MM.1S (cell line): ENCODE data around the gene RGS7.

ENCODE experiments used
- DNase-seq: peaks from one replicate; pipeline ENCODE4 v3.0.0-alpha.2; 2015
- H2AFZ ChIP-seq: fragments of 300-600 bp; sonication (generic); 2 replicates; pipeline ENCODE4 v1.6.0; 2016; ENCODE audit warnings: antibody characterized with exemption, low read length
- H3F3A ChIP-seq: fragments of 300-600 bp; sonication (generic); 2 replicates; pipeline ENCODE4 v1.6.1; 2016; ENCODE audit warnings: mild to moderate bottlenecking, antibody characterized with exemption, low read length, moderate library complexity, mixed read lengths; ENCODE audit not compliant: insufficient read depth
- H3K27ac ChIP-seq: fragments of 300-600 bp; sonication (generic); 2 replicates; pipeline ENCODE4 v1.5.1; 2016; ENCODE audit warnings: mild to moderate bottlenecking, low read length
- H3K27me3 ChIP-seq: fragments of 300-600 bp; sonication (generic); replicated peaks from 2 replicates; pipeline ENCODE4 v1.6.0; 2016; ENCODE audit warnings: low read length; ENCODE audit not compliant: insufficient read depth
- H3K36me3 ChIP-seq: fragments of 300-600 bp; sonication (generic); replicated peaks from 2 replicates; pipeline ENCODE4 v1.6.1; 2016; ENCODE audit warnings: mild to moderate bottlenecking, low read length, mixed read lengths; ENCODE audit not compliant: insufficient read depth
- H3K4me1 ChIP-seq: fragments of 300-600 bp; sonication (generic); 2 replicates; pipeline ENCODE4 v1.6.1; 2016; ENCODE audit warnings: low read length, mixed read lengths
- H3K4me2 ChIP-seq: fragments of 300-600 bp; sonication (generic); 2 replicates; pipeline ENCODE4 v1.6.0; 2016; ENCODE audit warnings: low read depth, low read length
- H3K4me3 ChIP-seq: fragments of 300-600 bp; sonication (generic); 2 replicates; pipeline ENCODE4 v1.5.1; 2016; ENCODE audit warnings: low read length, mixed read lengths
- H3K79me2 ChIP-seq: fragments of 300-600 bp; sonication (generic); 2 replicates; pipeline ENCODE4 v1.6.1; 2016; ENCODE audit warnings: mixed run types, low read length, mixed read lengths
- H3K9ac ChIP-seq: fragments of 300-600 bp; sonication (generic); 2 replicates; pipeline ENCODE4 v1.6.1; 2016; ENCODE audit warnings: low read length, mixed read lengths
- H3K9me2 ChIP-seq: fragments of 300-600 bp; sonication (generic); replicated peaks from 2 replicates; pipeline ENCODE4 v1.6.1; 2016; ENCODE audit warnings: mild to moderate bottlenecking, low read length, mixed read lengths; ENCODE audit not compliant: insufficient read depth
- H3K9me3 ChIP-seq: fragments of 300-600 bp; sonication (generic); replicated peaks from 2 replicates; pipeline ENCODE4 v1.6.1; 2016; ENCODE audit warnings: mild to moderate bottlenecking, low read length, mixed read lengths; ENCODE audit not compliant: insufficient read depth
- H4K20me1 ChIP-seq: fragments of 300-600 bp; sonication (generic); 2 replicates; pipeline ENCODE4 v1.6.1; 2016; ENCODE audit warnings: mild to moderate bottlenecking, low read length, moderate library complexity, mixed read lengths; ENCODE audit not compliant: insufficient read depth
- EZH2 ChIP-seq: fragments of 300-600 bp; sonication (generic); optimal IDR thresholded peaks from 2 replicates; pipeline ENCODE3; 2017; ENCODE audit warnings: low read depth, mild to moderate bottlenecking, antibody characterized with exemption, low read length, mixed read lengths
- EZH2phosphoT487 ChIP-seq: fragments of 300-600 bp; sonication (generic); IDR thresholded peaks from 2 replicates; pipeline ENCODE4 v1.6.1; 2018; ENCODE audit warnings: antibody characterized with exemption, low read length
- TF ChIP-seq, protein P1 (sequence below): fragments of 300-600 bp; sonication (generic); IDR thresholded peaks from 2 replicates; pipeline ENCODE4 v1.5.1; 2016; ENCODE audit warnings: antibody characterized with exemption, low read length, mixed read lengths

The RGS7 gene

GRCh38 chr1:240801442-240801841 lies 555.6 kb downstream of the RGS7 start:
- Histone ChIP-seq H3K4me1 (no peaks in the 10 kb centered on the region), H3K9me2 (no peaks in the 10 kb centered on the region), H2AFZ (no peak overlapping the region), H3K9ac (no peak overlapping the region), H3K36me3 (no peaks in the 10 kb centered on the region), H3K9me3 (no peaks in the 10 kb centered on the region), H3K4me2 (no peak overlapping the region), H3K79me2 (no peaks in the 10 kb centered on the region), H3F3A (no peaks in the 10 kb centered on the region), H3K27me3 (no peaks in the 10 kb centered on the region), H4K20me1 (no peaks in the 10 kb centered on the region), H3K27ac (no peak overlapping the region), H3K4me3 (no peak overlapping the region)
- no peak for DNase-seq
- TF ChIP-seq, protein P1, sequence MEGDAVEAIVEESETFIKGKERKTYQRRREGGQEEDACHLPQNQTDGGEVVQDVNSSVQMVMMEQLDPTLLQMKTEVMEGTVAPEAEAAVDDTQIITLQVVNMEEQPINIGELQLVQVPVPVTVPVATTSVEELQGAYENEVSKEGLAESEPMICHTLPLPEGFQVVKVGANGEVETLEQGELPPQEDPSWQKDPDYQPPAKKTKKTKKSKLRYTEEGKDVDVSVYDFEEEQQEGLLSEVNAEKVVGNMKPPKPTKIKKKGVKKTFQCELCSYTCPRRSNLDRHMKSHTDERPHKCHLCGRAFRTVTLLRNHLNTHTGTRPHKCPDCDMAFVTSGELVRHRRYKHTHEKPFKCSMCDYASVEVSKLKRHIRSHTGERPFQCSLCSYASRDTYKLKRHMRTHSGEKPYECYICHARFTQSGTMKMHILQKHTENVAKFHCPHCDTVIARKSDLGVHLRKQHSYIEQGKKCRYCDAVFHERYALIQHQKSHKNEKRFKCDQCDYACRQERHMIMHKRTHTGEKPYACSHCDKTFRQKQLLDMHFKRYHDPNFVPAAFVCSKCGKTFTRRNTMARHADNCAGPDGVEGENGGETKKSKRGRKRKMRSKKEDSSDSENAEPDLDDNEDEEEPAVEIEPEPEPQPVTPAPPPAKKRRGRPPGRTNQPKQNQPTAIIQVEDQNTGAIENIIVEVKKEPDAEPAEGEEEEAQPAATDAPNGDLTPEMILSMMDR: no peak
- TF ChIP-seq EZH2 (no peak), EZH2phosphoT487 (no peak)

DNA sequence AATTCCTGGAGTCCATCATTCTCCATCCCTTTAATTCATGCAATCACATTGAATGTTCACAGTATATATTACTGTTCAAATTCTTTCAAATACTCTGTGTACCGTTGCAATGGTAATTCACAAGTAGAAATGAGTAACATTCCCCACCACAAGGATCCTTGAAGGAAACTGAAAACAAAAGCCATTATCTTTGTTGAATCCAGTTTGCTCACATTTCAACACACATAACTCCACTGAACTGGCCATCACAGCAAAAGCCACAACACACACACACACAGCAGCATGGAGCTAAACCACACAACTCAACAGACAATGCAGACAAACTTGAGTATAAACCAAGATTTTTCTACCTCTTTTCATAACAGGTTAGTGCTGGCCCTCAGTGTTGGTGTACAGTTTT lies 556.7 kb downstream of the RGS7 start:
- Histone ChIP-seq H3K36me3 (no peaks in the 10 kb centered on the region), H3K9me2 (no peaks in the 10 kb centered on the region), H3K27me3 (no peaks in the 10 kb centered on the region), H3K27ac (no peak overlapping the region), H3K4me1 (no peaks in the 10 kb centered on the region), H4K20me1 (no peaks in the 10 kb centered on the region), H3K9me3 (no peaks in the 10 kb centered on the region), H2AFZ (no peak overlapping the region), H3K79me2 (no peaks in the 10 kb centered on the region), H3K4me3 (no peak overlapping the region), H3K9ac (no peak overlapping the region), H3K4me2 (no peak overlapping the region), H3F3A (no peaks in the 10 kb centered on the region)
- TF ChIP-seq EZH2: no peak
- TF ChIP-seq, protein P1: no peak
- no peak for TF ChIP-seq EZH2phosphoT487
- no peak for DNase-seq

- Histone ChIP-seq H3K9ac (no peak overlapping the region), H3K4me1 (no peaks in the 10 kb centered on the region), H3K79me2 (no peaks in the 10 kb centered on the region), H2AFZ (no peak overlapping the region), H4K20me1 (no peaks in the 10 kb centered on the region), H3K27me3 (no peaks in the 10 kb centered on the region), H3K9me2 (no peaks in the 10 kb centered on the region), H3K36me3 (no peaks in the 10 kb centered on the region), H3K4me3 (no peak overlapping the region), H3K4me2 (no peak overlapping the region), H3K9me3 (no peaks in the 10 kb centered on the region), H3F3A (no peaks in the 10 kb centered on the region), H3K27ac (no peak overlapping the region)
- DNase-seq: no peak
- TF ChIP-seq, protein P1: no peak
- TF ChIP-seq EZH2phosphoT487 (no peak), EZH2 (no peak)
These were observed 560.0 kb downstream of the RGS7 start for GRCh38 chr1:240797050-240797449.
